Tibial artery (tissue), 4 donors: ENCODE data around the gene PI4K2A.

Source experiments
- DNase-seq, 2 donors: peaks; one replicate each; pipeline ENCODE4 v3.0.0-alpha.2; 2019
- H3K27ac ChIP-seq, 2 donors: fragments of 200-600 bp; sonication (generic) in 1 of 2; 1 replicate in 1 of 2; 2 replicates in 1 of 2; pipeline ENCODE4 v1.5.1; 2018 to 2019; ENCODE audit warnings: mild to moderate bottlenecking in 1 of 2
- H3K27me3 ChIP-seq, 2 donors: fragments of 200-600 bp; sonication (generic) in 1 of 2; one replicate each; pipeline versions ENCODE4 v1.5.1 to v1.6.0; 2016 to 2019
- H3K36me3 ChIP-seq, 3 donors: fragments of 200-600 bp; sonication (generic) in 2 of 3; one replicate each; pipeline ENCODE4 v1.5.1; 2016 to 2019; ENCODE audit warnings: mild to moderate bottlenecking in 2 of 3
- H3K4me1 ChIP-seq, 4 donors: fragments of 200-600 bp; sonication (generic) in 2 of 4; 1 replicate in 3 of 4; 2 replicates in 1 of 4; pipeline ENCODE4 v1.5.1; 2016 to 2019
- H3K4me3 ChIP-seq, 2 donors: fragments of 200-600 bp; sonication (generic) in 1 of 2; 1 replicate in 1 of 2; 2 replicates in 1 of 2; pipeline ENCODE4 v1.5.1; 2018 to 2019; ENCODE audit warnings: mild to moderate bottlenecking in 2 of 2
- H3K9me3 ChIP-seq, 3 donors: fragments of 200-600 bp; sonication (generic) in 1 of 3; one replicate each; pipeline ENCODE4 v1.5.1; 2016 to 2019
- CTCF ChIP-seq, 2 experiments: fragments of 200-600 bp in 1 of 2; fragments of 450-650 bp in 1 of 2; IDR thresholded peaks; one replicate each; pipeline ENCODE4 v1.5.1; 2017 to 2019; ENCODE audit warnings: antibody characterized with exemption in 2 of 2, mild to moderate bottlenecking in 1 of 2, moderate library complexity in 1 of 2
- intact Hi-C: fragments of 100-400 bp; cut with DNase I; formaldehyde crosslinking; loops from one replicate; pipeline ENCODE4 v1.15.0; 2023; ENCODE audit warnings: low total_unique reads

The PI4K2A gene

GRCh38 chr10:97608991-97609561 lies 31.4 kb upstream of the PI4K2A start:
- Histone ChIP-seq H3K9me3 (no peaks in the 10 kb centered on the region), H3K36me3 (peaks cover 0 to 2% (median 0%) of the 10 kb centered on the region in 3 donors), H3K4me1 (peaks cover 0 to 31% (median 16%) of the 10 kb centered on the region in 4 donors), H3K4me3 (no peak overlapping the region), H3K27me3 (no peaks in the 10 kb centered on the region), H3K27ac (peak overlapping the region; percentile 35 to 51)
- intact Hi-C loops = no loop called here
- no peak for DNase-seq
- no peak for TF ChIP-seq CTCF (IDR thresholded peaks at IDR 0.05)

- no peaks in the 10 kb centered on the region for H3K9me3 ChIP-seq
- no peak overlapping the region for H3K4me3 ChIP-seq
- H3K4me1 ChIP-seq = peaks cover 0 to 31% (median 16%) of the 10 kb centered on the region in 4 donors
- no peak for TF ChIP-seq CTCF (IDR thresholded peaks at IDR 0.05)
- intact Hi-C loops = no loop called here
- H3K27ac ChIP-seq = no peak overlapping the region
- H3K36me3 ChIP-seq = peaks cover 0 to 24% (median 0%) of the 10 kb centered on the region in 3 donors
- no peak for DNase-seq
- no peaks in the 10 kb centered on the region for H3K27me3 ChIP-seq
Observed at GRCh38 chr10:97611473-97611872, 29.0 kb upstream of the PI4K2A start.

- intact Hi-C loops = no loop called here
- peak; percentile 53 to 78 for TF ChIP-seq CTCF (IDR thresholded peaks at IDR 0.05)
Observed at GRCh38 chr10:97612386-97612785, 28.1 kb upstream of the PI4K2A start.

GRCh38 chr10:97618285-97618684 lies 22.2 kb upstream of the PI4K2A start:
- Histone ChIP-seq H3K27me3 (no peaks in the 10 kb centered on the region), H3K9me3 (no peaks in the 10 kb centered on the region), H3K4me1 (no peaks in the 10 kb centered on the region), H3K4me3 (no peak overlapping the region), H3K36me3 (peaks cover 0 to 24% (median 0%) of the 10 kb centered on the region in 3 donors), H3K27ac (no peak overlapping the region)
- no peak for TF ChIP-seq CTCF (IDR thresholded peaks at IDR 0.05)
- intact Hi-C loops = no loop called here
- DNase-seq = no peak

More at GRCh38 chr10:97612386-97612785, 28.1 kb upstream of the PI4K2A start:
- peaks cover 0 to 31% (median 16%) of the 10 kb centered on the region in 4 donors for H3K4me1 ChIP-seq
- no peak overlapping the region for H3K27ac ChIP-seq
- peaks cover 0 to 24% (median 0%) of the 10 kb centered on the region in 3 donors for H3K36me3 ChIP-seq
- no peaks in the 10 kb centered on the region for H3K27me3 ChIP-seq
- no peak for DNase-seq
- H3K9me3 ChIP-seq = no peaks in the 10 kb centered on the region
- H3K4me3 ChIP-seq = no peak overlapping the region

GRCh38 chr10:97618733-97619132 lies 21.7 kb upstream of the PI4K2A start:
- no peak overlapping the region for H3K4me3 ChIP-seq
- no peak overlapping the region for H3K27ac ChIP-seq
- no peaks in the 10 kb centered on the region for H3K4me1 ChIP-seq
- peaks cover 0 to 24% (median 0%) of the 10 kb centered on the region in 3 donors for H3K36me3 ChIP-seq
- H3K9me3 ChIP-seq = no peaks in the 10 kb centered on the region
- DNase-seq = no peak
- no peak for TF ChIP-seq CTCF (IDR thresholded peaks at IDR 0.05)
- intact Hi-C loops = no loop called here
- H3K27me3 ChIP-seq = no peaks in the 10 kb centered on the region
